ENCODE measurements around the gene SEC14L6. TPM values are rescaled to one million over a fixed set of nuclear protein-coding genes. Genes with fewer than 3 reads are reported as not detected.
"Not testable (repeated sequence)": the region's sequence is repeated elsewhere in the genome, so short reads cannot be mapped to it uniquely, and the experiment has no call there.

Gene SEC14L6
- total RNA-seq, 1 donor from 2014 or later = 1.4 TPM

DNA sequence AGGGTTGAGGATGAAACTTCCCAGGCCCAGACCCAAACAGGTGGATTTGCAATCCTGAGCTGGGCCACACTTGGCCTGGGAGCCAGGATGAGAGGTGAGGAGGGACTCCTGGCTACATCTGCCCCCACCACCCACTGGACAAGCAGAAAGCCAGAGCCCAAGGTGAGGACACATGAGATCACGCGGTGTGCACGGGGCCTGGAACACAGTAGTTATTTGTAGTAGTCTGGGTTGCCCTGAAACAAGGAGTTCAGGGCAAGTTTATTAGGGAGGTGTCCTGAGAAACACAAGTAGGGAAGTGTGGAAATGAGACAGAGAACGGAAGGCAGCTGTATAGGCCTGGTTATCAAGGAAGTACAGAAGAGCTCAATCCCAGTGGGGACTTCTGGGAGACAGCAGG, 647 bp upstream of the SEC14L6 start:
- peaks cover 27% of the 10 kb centered on the region for H3K4me1 Mint-ChIP-seq (ENCODE audit: unreplicated experiment)
- H3K4me3 Mint-ChIP-seq (ENCODE audit: unreplicated experiment) = no peak overlapping the region
- peaks cover 18% of the 10 kb centered on the region for H3K27me3 Mint-ChIP-seq (ENCODE audit: unreplicated experiment)
- H3K36me3 Mint-ChIP-seq (ENCODE audit: low read depth, unreplicated experiment) = no peaks in the 10 kb centered on the region
- H3K9me3 Mint-ChIP-seq (ENCODE audit: unreplicated experiment) = no peaks in the 10 kb centered on the region
- no peak overlapping the region for H3K27ac Mint-ChIP-seq (ENCODE audit: unreplicated experiment)
- DNase-seq (ENCODE audit: low spot score) = no peak
- TF ChIP-seq, protein P1, sequence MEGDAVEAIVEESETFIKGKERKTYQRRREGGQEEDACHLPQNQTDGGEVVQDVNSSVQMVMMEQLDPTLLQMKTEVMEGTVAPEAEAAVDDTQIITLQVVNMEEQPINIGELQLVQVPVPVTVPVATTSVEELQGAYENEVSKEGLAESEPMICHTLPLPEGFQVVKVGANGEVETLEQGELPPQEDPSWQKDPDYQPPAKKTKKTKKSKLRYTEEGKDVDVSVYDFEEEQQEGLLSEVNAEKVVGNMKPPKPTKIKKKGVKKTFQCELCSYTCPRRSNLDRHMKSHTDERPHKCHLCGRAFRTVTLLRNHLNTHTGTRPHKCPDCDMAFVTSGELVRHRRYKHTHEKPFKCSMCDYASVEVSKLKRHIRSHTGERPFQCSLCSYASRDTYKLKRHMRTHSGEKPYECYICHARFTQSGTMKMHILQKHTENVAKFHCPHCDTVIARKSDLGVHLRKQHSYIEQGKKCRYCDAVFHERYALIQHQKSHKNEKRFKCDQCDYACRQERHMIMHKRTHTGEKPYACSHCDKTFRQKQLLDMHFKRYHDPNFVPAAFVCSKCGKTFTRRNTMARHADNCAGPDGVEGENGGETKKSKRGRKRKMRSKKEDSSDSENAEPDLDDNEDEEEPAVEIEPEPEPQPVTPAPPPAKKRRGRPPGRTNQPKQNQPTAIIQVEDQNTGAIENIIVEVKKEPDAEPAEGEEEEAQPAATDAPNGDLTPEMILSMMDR (IDR thresholded peaks at IDR 0.05; ENCODE audit: unreplicated experiment) = no peak

DNA sequence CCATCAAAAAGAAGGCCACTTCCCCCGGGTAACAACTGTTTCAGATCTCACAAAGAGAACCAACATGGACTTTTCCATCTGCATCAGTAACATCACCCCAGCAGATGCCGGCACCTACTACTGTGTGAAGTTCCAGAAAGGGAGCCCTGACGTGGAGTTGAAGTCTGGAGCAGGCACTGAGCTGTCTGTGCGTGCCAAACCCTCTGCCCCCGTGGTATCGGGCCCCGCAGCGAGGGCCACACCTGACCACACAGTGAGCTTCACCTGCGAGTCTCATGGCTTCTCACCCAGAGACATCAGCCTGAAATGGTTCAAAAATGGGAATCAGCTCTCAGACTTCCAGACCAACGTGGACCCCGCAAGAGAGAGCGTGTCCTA, 3.7 kb downstream of the SEC14L6 start:
- Mint-ChIP-seq H3K4me1 (ENCODE audit: unreplicated experiment) (peaks cover 8% of the 10 kb centered on the region), H3K27ac (ENCODE audit: unreplicated experiment) (no peak overlapping the region), H3K36me3 (ENCODE audit: low read depth, unreplicated experiment) (no peaks in the 10 kb centered on the region), H3K4me3 (ENCODE audit: unreplicated experiment) (peak overlapping the region; percentile 86), H3K27me3 (ENCODE audit: unreplicated experiment) (peaks cover 13% of the 10 kb centered on the region), H3K9me3 (ENCODE audit: unreplicated experiment) (no peaks in the 10 kb centered on the region)
- no peak for DNase-seq (ENCODE audit: low spot score)
- TF ChIP-seq, protein P1 (IDR thresholded peaks at IDR 0.05; ENCODE audit: unreplicated experiment) = no peak

DNA sequence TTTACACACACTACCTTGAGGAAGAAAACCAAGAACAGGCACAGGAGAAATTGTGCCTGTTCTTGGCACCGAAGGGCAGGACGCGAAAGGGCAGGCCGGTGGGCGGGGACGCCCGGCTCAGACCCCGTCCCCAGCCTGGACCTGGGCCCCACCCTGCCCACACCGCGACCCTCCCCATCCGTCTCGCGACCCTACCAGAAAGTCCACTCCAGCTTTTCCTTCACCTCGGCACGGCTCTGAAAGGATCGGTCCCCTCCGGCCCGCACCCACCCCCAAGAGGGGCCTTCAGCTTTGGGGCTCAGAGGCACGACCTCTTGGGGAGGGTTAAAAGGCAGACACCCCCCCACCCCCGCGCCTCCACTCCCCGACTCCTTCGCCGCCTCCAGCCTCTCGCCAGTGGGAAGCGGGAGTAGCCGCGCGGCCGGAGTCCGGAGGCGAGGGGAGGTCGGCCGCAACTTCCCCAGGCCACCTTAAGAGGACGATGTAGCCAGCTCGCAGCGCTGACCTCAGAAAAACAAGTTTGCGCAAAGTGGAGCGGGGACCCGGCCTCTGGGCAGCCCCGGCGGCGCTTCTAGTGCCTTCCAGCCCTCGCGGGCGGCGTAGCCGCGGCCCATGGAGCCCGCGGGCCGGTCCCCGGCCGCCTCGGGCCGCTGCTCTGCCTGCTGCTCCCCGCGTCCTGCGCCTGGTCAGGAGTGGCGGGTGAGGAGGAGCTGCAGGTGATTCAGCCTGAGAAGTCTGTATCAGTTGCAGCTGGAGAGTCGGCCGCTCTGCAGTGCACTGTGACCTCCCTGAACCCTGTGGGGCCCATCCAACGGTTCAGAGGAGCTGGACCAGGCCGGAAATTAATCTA, 4.4 kb downstream of the SEC14L6 start:
- Mint-ChIP-seq H3K36me3 (ENCODE audit: low read depth, unreplicated experiment) (no peaks in the 10 kb centered on the region), H3K4me3 (ENCODE audit: unreplicated experiment) (peak overlapping the region; percentile 86), H3K27ac (ENCODE audit: unreplicated experiment) (no peak overlapping the region), H3K4me1 (ENCODE audit: unreplicated experiment) (peaks cover 5% of the 10 kb centered on the region), H3K9me3 (ENCODE audit: unreplicated experiment) (no peaks in the 10 kb centered on the region), H3K27me3 (ENCODE audit: unreplicated experiment) (peaks cover 13% of the 10 kb centered on the region)
- peak; percentile 40 for DNase-seq (ENCODE audit: low spot score)
- TF ChIP-seq, protein P1 (IDR thresholded peaks at IDR 0.05; ENCODE audit: unreplicated experiment) = no peak

DNA sequence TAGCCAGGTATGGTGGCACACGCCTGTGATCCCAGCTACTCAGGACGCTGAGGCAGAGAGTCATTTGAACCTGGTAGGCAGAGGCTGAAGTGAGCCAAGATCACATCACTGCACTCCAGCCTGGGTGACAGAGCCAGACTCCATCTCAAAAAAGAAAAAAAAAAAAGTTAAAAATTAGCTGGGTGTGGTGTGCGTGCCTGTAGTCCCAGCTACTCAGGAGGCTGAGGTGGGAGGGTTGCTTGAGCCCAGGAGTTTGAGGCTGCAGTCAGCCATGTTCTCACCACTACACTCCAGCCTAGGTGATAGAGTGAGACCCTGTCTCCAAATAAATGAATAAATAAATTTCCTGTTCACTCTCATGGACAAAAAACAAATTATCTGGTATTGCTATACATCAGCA, 5.0 kb downstream of the SEC14L6 start:
- H3K27ac Mint-ChIP-seq (ENCODE audit: unreplicated experiment); H3K36me3 Mint-ChIP-seq (ENCODE audit: low read depth, unreplicated experiment); H3K4me1 Mint-ChIP-seq (ENCODE audit: unreplicated experiment); H3K9me3 Mint-ChIP-seq (ENCODE audit: unreplicated experiment); DNase-seq (ENCODE audit: low spot score); H3K27me3 Mint-ChIP-seq (ENCODE audit: unreplicated experiment): not testable (repeated sequence)
- H3K4me3 Mint-ChIP-seq (ENCODE audit: unreplicated experiment) = peak overlapping the region; percentile 79

DNA sequence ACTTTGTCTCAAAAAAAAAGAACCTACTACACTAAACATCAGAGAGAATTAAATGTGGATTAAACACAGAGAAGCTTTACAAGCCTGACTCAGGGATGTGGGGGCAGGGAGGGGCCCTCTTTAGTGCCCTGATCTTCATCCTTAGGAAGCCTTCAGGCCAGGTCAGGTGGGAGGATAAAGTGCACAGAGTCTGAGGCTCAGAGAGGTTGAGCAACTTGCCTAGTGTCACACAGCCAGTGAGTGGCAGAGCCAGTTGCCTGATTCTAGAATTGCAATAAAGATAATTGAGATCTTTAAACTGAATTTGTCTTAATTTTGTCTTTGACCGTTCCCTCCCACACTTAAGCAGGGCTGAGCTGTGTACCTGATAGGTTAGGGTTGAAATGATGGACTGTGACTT, 7.2 kb downstream of the SEC14L6 start:
- TF ChIP-seq, protein P1 (IDR thresholded peaks at IDR 0.05; ENCODE audit: unreplicated experiment) = no peak
- Mint-ChIP-seq H3K9me3 (ENCODE audit: unreplicated experiment) (no peaks in the 10 kb centered on the region), H3K27me3 (ENCODE audit: unreplicated experiment) (peaks cover 8% of the 10 kb centered on the region), H3K27ac (ENCODE audit: unreplicated experiment) (no peak overlapping the region), H3K4me1 (ENCODE audit: unreplicated experiment) (peaks cover 3% of the 10 kb centered on the region), H3K4me3 (ENCODE audit: unreplicated experiment) (no peak overlapping the region), H3K36me3 (ENCODE audit: low read depth, unreplicated experiment) (no peaks in the 10 kb centered on the region)
- no peak for DNase-seq (ENCODE audit: low spot score)
